GM21576 (cell line): ENCODE measurements around the gene TP73.

Experiments
- ATAC-seq: cut with Tn5 transposase; IDR thresholded peaks from one replicate; pipeline ENCODE4 v1.9.1; 2021; ENCODE audit warnings: mild to moderate bottlenecking, moderate library complexity; ENCODE audit not compliant: unreplicated experiment

TP73 gene

GRCh38 chr1:3670823-3671265, 18.5 kb downstream of the TP73 start:
- no peak for ATAC-seq

DNA sequence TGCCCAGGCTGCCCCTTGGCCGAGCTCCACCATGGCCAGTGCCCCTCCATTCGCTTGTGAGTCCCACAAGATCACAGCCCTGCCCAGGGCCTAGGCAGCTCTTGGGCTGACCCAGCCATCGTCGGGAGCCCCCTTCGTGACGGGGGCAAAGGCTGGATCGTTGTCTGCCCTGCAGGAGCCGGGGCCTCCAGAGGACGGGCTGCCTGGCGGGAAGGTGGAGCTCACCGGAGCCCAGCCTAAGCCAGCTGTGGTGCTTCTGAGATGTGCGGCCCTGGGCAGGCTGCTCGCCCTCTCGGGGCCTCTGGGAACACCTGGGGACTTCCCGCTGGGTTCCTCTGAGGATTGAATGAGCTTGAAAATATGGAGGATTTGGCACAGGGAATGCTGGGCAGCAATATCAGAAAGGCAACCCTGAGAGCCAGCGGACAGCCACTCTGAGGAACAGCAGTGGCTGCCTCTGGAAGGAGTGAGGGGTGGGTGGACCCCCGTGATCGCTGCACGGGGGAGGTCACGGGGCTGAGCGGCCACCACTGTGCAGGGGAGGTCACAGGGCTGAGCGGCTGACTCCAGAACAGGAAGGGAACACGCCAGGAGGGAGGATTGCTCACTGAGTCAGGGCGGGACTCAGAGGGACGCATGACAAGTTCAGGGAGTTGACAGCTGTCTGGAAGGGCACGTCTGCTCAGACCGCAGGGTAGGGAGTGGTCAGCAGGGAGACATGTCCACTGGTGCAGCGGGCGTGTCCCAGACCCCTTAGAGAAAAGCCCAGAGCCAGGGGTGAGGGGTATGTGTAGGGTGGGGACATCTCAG, 19.3 kb downstream of the TP73 start:
- ATAC-seq: no peak

GRCh38 chr1:3672231-3672970, 20.1 kb downstream of the TP73 start:
- no peak for ATAC-seq

- ATAC-seq: no peak
Observed at GRCh38 chr1:3672971-3673361, 20.6 kb downstream of the TP73 start.

DNA sequence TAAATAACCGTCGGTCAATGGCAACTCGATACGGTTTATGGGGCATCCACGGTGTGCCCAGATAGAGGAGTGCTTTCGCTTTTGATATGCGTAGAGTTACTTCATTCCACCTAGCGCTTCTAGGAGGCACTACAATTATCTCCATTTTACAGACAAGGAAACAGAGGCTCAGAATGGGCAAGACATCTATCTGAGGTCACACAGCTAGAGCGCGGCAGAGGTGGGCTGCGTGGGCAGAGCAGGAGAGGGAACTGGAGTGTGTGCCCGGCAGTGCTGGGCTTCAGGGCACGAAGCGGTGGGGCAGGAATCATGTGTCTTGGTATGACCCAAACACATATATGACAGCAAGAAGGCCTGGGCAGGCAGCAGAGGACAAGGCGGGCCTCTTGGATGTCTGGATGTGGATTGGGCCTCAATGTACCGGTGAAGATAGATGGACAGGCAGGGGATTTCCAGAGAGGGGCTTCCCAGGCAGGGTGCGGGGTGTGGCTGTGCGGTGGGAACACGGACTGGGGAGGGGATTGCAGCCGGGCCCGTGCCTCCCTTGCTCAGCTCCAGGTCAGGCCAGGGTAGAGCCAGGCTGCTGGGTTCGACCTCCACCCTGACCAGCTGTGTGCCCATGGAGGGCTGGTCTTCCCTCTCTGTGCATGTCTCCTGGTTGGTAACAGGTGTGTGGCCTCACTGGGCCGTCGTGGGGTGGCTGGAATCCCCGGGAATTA, 21.2 kb downstream of the TP73 start:
- no peak for ATAC-seq

GRCh38 chr1:3674100-3675094, 22.1 kb downstream of the TP73 start:
- ATAC-seq: no peak

- ATAC-seq: no peak
Observed at GRCh38 chr1:3675436-3675835, 23.1 kb downstream of the TP73 start.

DNA sequence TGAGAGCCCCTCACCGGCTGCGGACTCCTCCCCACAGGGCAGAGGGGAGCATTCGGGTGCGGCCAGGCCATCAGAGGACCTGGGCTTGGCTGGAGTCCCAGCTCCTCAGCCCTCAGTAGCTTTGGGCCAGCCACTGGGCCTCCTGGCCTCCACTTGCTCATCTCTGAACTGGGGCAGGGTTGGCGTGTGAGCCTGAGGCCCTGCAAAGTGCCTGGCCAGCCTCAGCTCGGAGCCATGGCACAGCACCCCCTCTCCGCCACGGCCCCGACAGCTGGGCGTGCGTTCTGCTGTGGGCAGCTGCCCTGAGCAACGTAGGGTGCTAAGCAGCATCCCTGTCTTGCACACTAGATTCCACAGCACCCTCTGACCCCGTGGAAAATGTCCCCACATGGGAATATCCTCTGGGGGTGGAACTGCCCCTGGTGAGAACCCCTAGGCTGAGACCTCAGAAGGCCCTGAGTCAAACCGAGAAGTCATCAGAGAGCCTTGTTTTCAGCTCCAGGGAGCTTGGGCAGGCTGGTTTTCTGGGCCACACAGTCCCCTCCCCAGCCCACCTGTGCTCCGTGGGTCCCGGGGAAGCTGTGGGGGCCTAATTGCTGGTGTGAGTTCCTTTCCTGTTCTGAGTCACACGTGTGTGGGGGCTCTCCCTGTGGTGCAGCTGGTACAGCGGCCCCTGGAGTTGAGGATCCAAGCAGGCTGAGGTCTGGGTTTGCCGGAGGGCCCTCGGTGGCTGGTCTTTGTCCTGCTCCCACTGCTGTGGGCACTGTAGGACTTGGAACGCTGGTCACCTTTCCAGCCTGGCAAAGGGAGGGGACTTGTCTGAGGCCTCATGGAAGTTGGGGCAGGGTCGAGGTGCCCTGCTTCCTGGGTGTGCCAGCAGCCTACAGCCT, 24.5 kb downstream of the TP73 start:
- ATAC-seq: peak; percentile 54

DNA sequence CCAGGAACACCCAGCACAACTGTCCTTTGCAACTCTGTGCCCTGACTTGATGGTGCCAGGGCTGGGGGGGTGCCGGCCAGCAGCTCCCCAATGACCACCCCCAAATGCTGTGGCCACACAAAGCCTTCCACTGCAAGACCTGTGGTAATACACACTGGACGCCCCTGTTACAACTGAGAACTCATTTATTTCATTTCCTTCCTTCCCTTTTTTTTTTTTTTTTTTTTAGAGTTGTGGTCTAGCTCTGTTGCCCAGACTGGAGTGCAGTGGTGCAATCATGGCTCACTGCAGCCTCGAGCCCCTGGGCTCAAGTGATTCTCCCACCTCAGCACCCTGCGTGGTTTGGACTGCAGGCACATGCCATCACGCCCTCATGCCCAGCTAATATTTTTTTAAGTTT, 25.2 kb downstream of the TP73 start:
- ATAC-seq: peak; percentile 14

DNA sequence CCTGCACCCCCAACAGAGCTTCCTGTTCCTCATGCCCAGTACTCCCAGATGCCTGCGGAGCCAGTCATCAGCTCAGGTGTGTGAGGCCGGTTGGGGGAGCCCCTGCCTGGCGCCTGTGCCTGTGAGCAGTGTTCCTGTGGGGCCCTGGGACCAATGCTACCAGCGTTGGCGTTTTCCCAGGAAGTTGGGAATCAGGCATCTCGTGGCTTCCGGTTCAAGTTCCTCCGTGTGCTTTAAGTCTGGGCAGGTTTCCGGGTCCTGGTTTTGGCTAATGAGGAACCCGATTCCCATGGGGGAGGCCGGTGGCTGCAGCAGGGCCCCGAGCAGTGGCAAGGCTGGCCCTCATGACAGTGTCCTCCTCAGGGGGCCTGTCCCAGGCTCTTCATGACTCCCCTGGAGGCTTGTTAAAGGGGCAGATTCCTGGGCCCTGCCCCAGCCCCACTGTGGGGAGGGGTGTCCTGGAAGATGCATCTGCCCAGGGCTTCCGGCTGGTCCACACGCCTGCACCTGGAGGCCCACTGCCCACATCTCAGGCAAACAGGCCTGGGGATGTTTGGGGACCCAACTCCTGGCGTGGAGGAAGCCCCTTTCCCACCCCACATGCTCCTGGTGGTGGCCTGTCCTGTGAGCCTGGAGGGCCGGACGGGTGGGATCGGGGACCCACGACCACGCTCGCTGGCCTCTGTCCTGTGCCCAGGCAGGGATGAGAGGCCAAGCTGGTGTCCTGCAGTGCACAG, 26.2 kb downstream of the TP73 start:
- ATAC-seq: no peak

DNA sequence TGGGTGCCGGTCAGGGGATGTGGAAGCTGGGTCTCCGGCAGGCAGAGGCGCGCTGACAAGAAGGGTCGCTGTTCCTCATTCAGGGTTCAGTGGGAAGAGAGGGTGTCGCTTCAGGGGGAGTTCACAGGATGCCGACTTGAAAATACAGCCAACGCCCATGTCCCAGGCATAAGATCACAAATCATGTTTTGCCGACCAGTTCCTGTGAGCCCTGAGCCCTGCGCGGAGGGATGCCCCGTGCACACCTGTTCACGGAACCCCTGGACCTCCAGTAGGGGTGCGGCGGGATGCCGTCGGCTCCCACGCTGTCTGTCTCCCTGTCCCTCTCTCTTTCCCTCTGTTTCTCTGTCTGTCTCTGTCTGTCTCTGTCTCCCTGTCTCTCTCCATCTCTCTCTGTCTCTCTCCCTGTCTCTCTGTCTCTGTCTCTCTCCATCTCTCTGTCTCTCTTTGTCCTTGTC, 26.8 kb downstream of the TP73 start:
- ATAC-seq: no peak

DNA sequence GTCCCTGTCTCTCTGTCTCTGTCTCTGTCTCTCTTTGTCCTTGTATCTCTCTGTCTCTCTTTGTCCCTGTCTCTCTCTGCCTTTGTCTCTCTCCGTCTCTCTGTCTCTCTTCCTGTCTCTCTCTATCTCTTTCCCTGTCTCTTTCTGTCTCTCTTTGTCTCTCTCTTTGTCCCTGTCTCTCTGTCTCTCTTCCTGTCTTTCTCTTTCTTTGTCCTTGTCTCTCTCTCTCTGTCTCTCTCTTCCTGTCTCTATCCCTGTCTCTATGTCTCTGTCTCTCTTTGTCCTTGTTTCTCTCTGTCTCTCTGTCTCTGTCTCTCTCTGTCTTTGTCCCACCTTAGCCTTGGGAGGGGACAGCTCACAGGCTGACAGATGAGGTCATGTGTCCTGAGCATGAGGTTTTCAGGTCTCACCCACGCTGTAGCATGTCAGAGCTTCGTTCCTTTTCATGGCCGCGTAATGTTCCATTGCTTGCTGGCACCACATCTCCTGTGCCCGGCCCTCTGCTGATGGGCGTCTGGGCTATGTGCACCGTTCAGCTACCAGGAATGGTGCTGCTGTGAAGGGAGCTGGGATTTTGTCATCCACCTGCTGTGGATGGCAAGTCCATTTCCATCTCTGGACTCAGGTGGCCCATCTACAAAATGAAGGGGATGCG, 27.6 kb downstream of the TP73 start:
- ATAC-seq: no peak

DNA sequence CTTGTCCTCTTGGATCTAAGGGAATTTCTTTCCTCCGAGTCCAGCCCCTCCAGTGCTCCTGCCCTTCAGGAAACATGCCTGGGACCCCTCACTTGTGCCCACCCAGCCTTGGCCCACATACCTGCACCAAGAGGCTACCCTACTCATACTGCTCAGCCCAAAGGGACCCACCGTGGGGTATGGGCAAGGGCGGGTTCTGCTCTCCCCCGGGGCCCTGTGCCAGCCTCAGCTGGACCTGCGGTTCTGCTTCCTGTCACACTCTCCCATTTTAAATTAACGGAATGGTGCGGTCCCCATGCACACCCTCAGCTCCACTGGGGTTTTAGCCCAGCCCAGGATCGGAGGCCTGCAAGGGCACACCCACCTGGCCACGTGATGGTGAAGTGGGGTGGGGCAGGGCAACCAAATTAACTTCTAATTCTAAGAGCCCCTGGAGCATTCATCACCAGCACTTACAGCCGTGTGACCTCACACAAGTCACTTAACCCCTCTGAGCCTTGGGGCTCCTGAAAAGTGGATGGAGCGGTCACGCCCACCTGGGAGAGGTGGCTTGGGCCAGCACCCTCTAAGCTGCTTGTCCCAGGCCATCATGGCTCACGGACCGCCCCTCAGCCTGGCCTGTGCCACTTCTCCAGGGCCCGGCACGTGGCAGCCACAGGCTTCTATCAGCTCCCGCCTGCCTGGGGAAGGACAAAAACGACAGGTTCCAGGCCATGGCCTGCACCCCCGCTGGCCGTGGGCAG, 28.3 kb downstream of the TP73 start:
- ATAC-seq: no peak

DNA sequence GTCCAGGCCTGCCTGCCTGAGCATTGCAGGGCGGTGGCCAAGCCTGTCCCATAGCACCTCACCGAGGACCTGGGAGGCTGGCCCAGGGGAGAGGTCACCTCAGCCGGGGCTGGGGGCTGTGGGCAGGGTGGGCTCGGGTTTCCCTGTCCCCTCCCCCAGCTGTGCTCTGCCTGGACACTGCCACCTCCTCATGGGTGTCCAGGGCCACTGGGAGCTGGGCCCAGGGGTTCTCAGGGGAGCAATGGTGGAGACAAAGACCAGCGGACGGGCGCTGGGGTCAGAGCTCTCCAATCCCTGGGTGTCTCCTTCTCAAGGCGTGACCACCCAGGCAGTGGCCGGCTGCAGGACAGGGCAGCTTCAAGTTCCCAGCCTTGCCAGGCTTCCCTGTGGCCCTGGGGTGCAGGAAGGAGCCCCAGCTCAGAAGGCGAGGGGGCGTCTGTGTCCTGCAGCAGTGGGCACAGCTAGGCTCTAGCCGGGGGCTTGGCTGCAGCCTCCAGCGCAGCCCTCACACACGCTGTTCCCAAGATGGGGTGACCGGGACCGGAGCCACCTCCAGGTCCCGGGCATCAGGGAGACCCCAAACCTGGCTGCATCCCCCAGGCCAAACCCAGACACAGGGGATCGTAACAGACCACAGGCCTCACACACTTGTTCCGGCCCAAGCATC, 29.0 kb downstream of the TP73 start:
- ATAC-seq: no peak

- ATAC-seq: no peak
Observed at GRCh38 chr1:3681898-3682806, 29.8 kb downstream of the TP73 start.

DNA sequence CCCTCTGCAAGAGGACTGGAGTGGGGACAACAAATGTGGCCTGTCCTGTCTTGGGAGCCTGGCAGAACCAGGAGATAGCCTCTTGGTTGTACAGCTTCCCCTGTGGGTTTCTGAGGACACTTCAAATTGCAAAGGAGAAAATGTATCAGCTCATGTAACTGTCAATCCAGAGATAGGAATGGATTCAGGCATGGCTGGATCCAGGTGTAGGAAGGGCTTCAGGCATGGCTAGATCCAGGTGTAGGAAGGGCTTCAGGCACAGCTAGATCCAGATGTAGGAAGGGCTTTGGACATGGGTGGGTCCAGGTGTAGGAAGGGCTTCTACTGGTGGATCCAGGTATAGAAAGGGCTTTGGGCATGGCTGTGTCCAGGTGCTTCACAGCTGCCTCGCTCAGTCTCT, 30.9 kb downstream of the TP73 start:
- no peak for ATAC-seq
